Lower lobe of right lung (tissue), 2 donors: ENCODE measurements around the gene EXOSC7. TPM values are rescaled to one million over a fixed set of nuclear protein-coding genes. Genes with fewer than 3 reads are reported as not detected.
A peak's percentile ranks its signal among the peaks of the same experiment; 100 is the strongest.

Experiments used
- ATAC-seq, 2 donors: fragments of 200-7000 bp; cut with Tn5 transposase; one replicate each; pipeline ENCODE4 v1.9.1; 2020 to 2022; ENCODE audit warnings: mild to moderate bottlenecking in 2 of 2, moderate library complexity in 2 of 2
- DNase-seq: peaks from one replicate; pipeline ENCODE4 v3.0.0-alpha.2; 2020
- H3K27ac ChIP-seq: fragments of 200-600 bp; one replicate; pipeline ENCODE4 v1.8.0; 2022
- H3K27me3 ChIP-seq: fragments of 200-600 bp; one replicate; pipeline ENCODE4 v1.8.0; 2022; ENCODE audit warnings: low read depth
- H3K36me3 ChIP-seq: fragments of 200-600 bp; one replicate; pipeline ENCODE4 v1.8.0; 2022; ENCODE audit warnings: mild to moderate bottlenecking
- H3K4me1 ChIP-seq: fragments of 200-600 bp; one replicate; pipeline ENCODE4 v1.8.0; 2022
- H3K4me3 ChIP-seq: fragments of 200-600 bp; one replicate; pipeline ENCODE4 v1.8.0; 2022; ENCODE audit warnings: mild to moderate bottlenecking
- H3K9me3 ChIP-seq: fragments of 200-600 bp; one replicate; pipeline ENCODE4 v1.8.0; 2022
- intact Hi-C: fragments of 100-400 bp; cut with DNase I; formaldehyde crosslinking; loops from one replicate; pipeline ENCODE4 v1.11.0; 2022
- total RNA-seq: library from RNA; stranded (reverse); fragmentation: NEBNext Ultra II Directional; extraction: Animal tissue kit (Norgen Biotek cat#: 25700); gene quantifications from one replicate; pipeline ENCODE4 v1.2.1, GENCODE V29; 2021
- TF ChIP-seq, protein P1 (sequence below): fragments of 200-600 bp; IDR thresholded peaks from one replicate; pipeline ENCODE4 v1.8.0; 2022; ENCODE audit warnings: antibody characterized with exemption, mild to moderate bottlenecking
- donor health status: DM: no; HTN: yes; CAD: no; lungs with severe emphysema.

EXOSC7 gene
- total RNA-seq, 1 donor from 2014 or later = 32.9 TPM

DNA sequence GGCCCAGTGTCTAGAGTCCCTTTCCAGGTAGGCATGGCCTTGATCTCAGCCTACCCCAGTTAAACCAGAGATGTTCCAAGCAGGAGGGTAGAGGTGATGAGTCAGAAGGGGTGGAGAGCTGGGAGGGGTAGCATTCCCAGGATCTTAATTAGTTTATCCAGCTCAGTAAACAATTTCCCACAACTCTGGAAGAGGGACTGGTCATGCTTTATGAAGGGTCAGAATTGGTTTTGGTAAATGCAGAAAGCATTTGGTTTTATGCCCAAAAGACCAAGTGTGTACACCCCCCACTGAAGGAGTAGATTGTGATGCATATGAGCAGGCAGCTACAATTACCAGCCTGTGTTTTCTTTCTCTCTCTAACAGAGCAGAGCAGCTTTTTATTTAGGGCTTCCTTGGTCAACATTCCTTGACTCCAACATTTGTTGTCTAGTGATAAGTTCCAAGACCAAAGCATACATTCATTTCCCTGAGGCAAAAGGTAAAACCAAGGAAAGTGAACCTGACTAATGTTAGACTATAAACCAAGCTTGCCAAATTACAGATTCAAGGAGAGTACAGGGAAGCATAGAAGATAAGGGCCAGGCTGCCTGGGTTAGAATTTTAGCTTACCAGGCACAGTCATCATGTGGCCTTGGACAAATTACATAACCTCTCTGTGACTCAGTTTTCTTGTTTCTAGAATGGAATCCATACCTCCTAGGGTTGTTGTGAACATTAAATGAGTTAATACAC is 17.6 kb downstream of the EXOSC7 start:
- intact Hi-C loops = no loop called here
- no peak for DNase-seq
- Histone ChIP-seq H3K27ac (no peak overlapping the region), H3K27me3 (no peaks in the 10 kb centered on the region), H3K36me3 (peaks cover 55% of the 10 kb centered on the region), H3K9me3 (no peaks in the 10 kb centered on the region), H3K4me1 (peaks cover 26% of the 10 kb centered on the region), H3K4me3 (no peak overlapping the region)
- peak in 1 of 2 donors; percentile 31 for ATAC-seq
- TF ChIP-seq, protein P1, sequence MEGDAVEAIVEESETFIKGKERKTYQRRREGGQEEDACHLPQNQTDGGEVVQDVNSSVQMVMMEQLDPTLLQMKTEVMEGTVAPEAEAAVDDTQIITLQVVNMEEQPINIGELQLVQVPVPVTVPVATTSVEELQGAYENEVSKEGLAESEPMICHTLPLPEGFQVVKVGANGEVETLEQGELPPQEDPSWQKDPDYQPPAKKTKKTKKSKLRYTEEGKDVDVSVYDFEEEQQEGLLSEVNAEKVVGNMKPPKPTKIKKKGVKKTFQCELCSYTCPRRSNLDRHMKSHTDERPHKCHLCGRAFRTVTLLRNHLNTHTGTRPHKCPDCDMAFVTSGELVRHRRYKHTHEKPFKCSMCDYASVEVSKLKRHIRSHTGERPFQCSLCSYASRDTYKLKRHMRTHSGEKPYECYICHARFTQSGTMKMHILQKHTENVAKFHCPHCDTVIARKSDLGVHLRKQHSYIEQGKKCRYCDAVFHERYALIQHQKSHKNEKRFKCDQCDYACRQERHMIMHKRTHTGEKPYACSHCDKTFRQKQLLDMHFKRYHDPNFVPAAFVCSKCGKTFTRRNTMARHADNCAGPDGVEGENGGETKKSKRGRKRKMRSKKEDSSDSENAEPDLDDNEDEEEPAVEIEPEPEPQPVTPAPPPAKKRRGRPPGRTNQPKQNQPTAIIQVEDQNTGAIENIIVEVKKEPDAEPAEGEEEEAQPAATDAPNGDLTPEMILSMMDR = no peak

DNA sequence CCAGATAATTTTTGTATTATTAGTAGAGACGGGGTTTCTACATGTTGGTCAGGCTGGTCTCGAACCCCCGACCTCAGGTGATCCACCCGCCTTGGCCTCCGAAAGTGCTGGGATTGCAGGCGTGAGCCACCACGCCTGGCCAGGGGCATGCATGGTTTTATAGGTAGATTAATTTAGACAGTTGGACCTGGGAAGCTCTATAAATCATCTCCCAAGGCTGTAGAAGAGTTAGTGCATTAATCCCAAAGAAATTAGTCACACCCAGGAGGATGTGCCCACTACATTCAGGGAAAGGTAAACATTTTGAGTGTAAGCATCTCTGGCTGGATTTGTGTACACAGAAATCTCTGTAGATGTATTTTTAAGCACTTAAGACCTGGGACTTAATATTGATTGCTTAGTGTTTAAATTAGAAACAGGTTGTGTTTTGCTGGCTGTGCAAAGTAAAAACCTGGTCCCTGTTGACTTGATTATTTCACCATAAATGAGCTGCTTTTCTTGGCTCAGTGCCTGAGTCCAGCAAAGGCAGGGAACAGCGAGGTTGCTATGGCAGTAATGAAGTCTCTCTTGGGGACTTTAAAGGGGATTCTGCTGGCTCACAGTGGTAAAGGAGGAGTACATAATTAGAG is 19.2 kb downstream of the EXOSC7 start:
- ATAC-seq (peak in 1 of 2 donors; percentile 54), DNase-seq (no peak)
- Histone ChIP-seq H3K4me1 (peaks cover 19% of the 10 kb centered on the region), H3K4me3 (no peak overlapping the region), H3K27ac (peak overlapping the region; percentile 46), H3K27me3 (no peaks in the 10 kb centered on the region), H3K36me3 (peaks cover 61% of the 10 kb centered on the region), H3K9me3 (no peaks in the 10 kb centered on the region)
- TF ChIP-seq, protein P1 = no peak
- intact Hi-C loops = no loop called here

DNA sequence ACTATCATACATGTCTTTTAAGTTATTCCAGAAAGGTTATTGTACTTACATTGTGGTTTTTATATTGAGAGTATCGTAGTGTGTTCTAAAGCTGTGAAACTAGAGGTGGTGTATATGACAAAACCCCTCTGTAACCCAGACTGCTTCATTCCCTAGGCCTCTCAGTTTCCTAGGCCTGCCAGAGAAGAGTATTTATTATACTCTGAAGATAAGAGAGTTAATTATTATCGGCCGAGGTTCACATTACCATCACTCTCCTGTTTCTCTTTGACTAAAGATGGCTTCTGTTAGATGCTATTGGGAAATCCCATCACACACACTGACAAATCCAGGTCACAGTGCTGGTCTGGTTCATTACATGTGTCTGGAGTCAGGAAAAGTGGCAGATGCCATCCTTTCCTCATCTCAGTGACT is 20.5 kb downstream of the EXOSC7 start:
- Histone ChIP-seq H3K9me3 (no peaks in the 10 kb centered on the region), H3K27ac (peak overlapping the region; percentile 46), H3K36me3 (peaks cover 62% of the 10 kb centered on the region), H3K4me1 (peaks cover 19% of the 10 kb centered on the region), H3K27me3 (no peaks in the 10 kb centered on the region), H3K4me3 (no peak overlapping the region)
- no peak for DNase-seq
- ATAC-seq = no peak
- intact Hi-C loops = no loop called here
- TF ChIP-seq, protein P1 = no peak

DNA sequence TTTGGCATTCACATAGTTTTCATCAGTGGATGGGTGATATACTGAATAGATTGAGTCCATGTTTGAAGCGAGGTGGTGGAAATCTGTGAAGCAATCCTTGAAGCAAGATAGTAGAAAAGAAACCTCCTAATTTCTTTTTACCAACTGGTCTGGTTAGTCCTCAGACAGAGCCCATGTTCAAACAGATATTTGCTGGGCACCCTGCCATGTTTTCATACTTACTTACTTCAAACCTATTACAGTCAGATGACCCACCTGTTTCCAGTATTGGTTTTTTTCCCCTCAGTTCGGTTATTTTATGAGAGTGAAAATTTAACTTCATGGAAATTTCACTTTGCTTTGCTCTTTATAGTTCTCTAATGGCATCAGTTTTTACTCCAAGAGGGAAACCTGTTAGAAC is 23.7 kb downstream of the EXOSC7 start:
- H3K4me1 ChIP-seq = peaks cover 12% of the 10 kb centered on the region
- H3K9me3 ChIP-seq = no peaks in the 10 kb centered on the region
- DNase-seq (no peak), ATAC-seq (peak in 1 of 2 donors; percentile 61)
- TF ChIP-seq, protein P1 = no peak
- H3K27me3 ChIP-seq = no peaks in the 10 kb centered on the region
- H3K4me3 ChIP-seq = no peak overlapping the region
- intact Hi-C loops = no loop called here
- H3K36me3 ChIP-seq = peaks cover 65% of the 10 kb centered on the region
- no peak overlapping the region for H3K27ac ChIP-seq

DNA sequence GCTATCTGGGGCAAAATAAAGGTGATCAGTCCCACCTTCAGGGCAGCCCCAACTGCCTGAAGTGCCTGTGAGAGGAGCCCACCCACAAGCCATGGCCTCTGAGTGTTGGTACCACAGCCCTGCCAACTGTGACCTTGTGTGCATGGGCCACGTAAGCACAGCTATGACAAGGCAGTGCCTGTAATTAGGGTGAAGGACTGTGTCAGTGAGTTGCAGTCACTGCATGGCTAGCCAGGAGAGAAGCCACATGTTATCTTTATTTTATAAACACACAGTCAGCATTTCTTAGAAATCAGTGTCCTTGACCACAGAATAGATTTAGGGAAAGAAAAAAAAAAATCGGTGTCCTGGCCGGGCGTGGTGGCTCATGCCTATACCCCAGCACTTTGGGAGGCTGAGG is 24.8 kb downstream of the EXOSC7 start:
- DNase-seq = no peak
- H3K36me3 ChIP-seq = peaks cover 75% of the 10 kb centered on the region
- no peak for ATAC-seq
- H3K4me3 ChIP-seq = no peak overlapping the region
- intact Hi-C loops = no loop called here
- H3K27ac ChIP-seq = no peak overlapping the region
- TF ChIP-seq, protein P1 = no peak
- no peaks in the 10 kb centered on the region for H3K9me3 ChIP-seq
- H3K27me3 ChIP-seq = no peaks in the 10 kb centered on the region
- peaks cover 3% of the 10 kb centered on the region for H3K4me1 ChIP-seq
